Pancreas (tissue), 10 donors: Measurements from ENCODE around the gene LRRC4C. TPM values are rescaled to one million over a fixed set of nuclear protein-coding genes. Genes with fewer than 3 reads are reported as not detected.

Experiments
- ATAC-seq, 4 donors: fragments of 200-7000 bp; cut with Tn5 transposase; one replicate each; pipeline versions ENCODE4 v1.8.0 to v1.9.1; 2020; ENCODE audit warnings: mild to moderate bottlenecking in 4 of 4, moderate library complexity in 4 of 4
- DNase-seq, 6 donors: peaks; one replicate each; pipeline ENCODE4 v3.0.0-alpha.2; 2020
- FAIRE-seq: peaks from 2 replicates; lab custom pipeline; 2012; peaks lifted over from hg19 to GRCh38; lab: Jason Lieb, UNC
- H3K27ac ChIP-seq, 4 donors: fragments of 200-600 bp; sonication (generic); 1 replicate in 3 of 4; 2 replicates in 1 of 4; pipeline versions ENCODE4 v1.5.0 to v1.8.0; 2020
- H3K27me3 ChIP-seq, 4 donors: fragments of 200-600 bp; one replicate each; pipeline ENCODE4 v1.8.0; 2021
- H3K36me3 ChIP-seq, 3 donors: fragments of 200-600 bp; sonication (generic) in 1 of 3; one replicate each; pipeline versions ENCODE4 v1.5.0 to v1.8.0; 2020 to 2021
- H3K4me1 ChIP-seq, 3 donors: fragments of 200-600 bp; one replicate each; pipeline ENCODE4 v1.8.0; 2021
- H3K4me3 ChIP-seq, 4 donors: fragments of 200-600 bp; sonication (generic) in 2 of 4; one replicate each; pipeline versions ENCODE4 v1.5.0 to v1.8.0; 2020 to 2021
- H3K9me3 ChIP-seq, 4 donors: fragments of 200-600 bp; one replicate each; pipeline ENCODE4 v1.8.0; 2021
- CTCF ChIP-seq, 4 donors: fragments of 200-600 bp; sonication (generic) in 3 of 4; IDR thresholded peaks; one replicate each; pipeline versions ENCODE4 v1.5.0 to v1.8.0; 2021; ENCODE audit warnings: antibody characterized with exemption in 4 of 4
- WGBS, 2 donors: extraction: QIAGEN DNeasy Blood & Tissue Kit; methylation state at CpG; one replicate each; pipeline ENCODE4 v1.1.7; 2013; 5-methylcytosine and 5-hydroxymethylcytosine counted together
- intact Hi-C, 3 donors: fragments of 100-400 bp; cut with DNase I; formaldehyde crosslinking; loops; one replicate each; pipeline versions ENCODE4 v1.11.1 to v1.14.2; 2022
- polyA plus RNA-seq, 2 donors: library from polyadenylated mRNA; stranded (reverse); fragments of 200-250 nt; gene quantifications; one replicate each; pipeline ENCODE4 v1.2.3, GENCODE V29; 2013
- total RNA-seq, 6 donors: library from RNA; stranded (reverse); fragmentation: NEBNext Ultra II Directional in 4 of 6; extraction: Animal tissue kit (Norgen Biotek cat#: 25700) in 4 of 6; gene quantifications; one replicate each; pipeline versions ENCODE4 v1.2.1 to v1.2.4, GENCODE V29; 2021 to 2023
- donor health status: healthy with polysubstance abuse.
- donor health status: DM: no; HTN: no; CAD: no; lungs with moderate emphysema.
- donor health status: DM: no; HTN: no; CAD: no.
- donor health status: control.
- donor health status: control.
- donor health status: Bipolar disorder and iron deficiency.
- donor health status: DM: yes; HTN: yes; CAD: no.
- donor health status: DM: no; HTN: no; CAD: no.
- donor health status: DM: no; HTN: no; CAD: no.
- donor health status: DM: yes; HTN: yes; CAD: no.

Gene LRRC4C
- total and polyA plus RNA-seq, 8 donors = 0.04 to 0.84 (median 0.16) TPM

- DNase-seq = no peak
- FAIRE-seq = no peak
- no peaks in the 10 kb centered on the region for H3K36me3 ChIP-seq
- no peaks in the 10 kb centered on the region for H3K9me3 ChIP-seq
- H3K4me1 ChIP-seq = no peaks in the 10 kb centered on the region
- no peaks in the 10 kb centered on the region for H3K27me3 ChIP-seq
- no peak overlapping the region for H3K27ac ChIP-seq
- 44 to 57% methylated on average over 4 of the region's 4 CpGs for WGBS, 2 donors
- intact Hi-C loops = no loop called here
- TF ChIP-seq CTCF (IDR thresholded peaks at IDR 0.05) = no peak
- ATAC-seq = no peak
- H3K4me3 ChIP-seq = no peak overlapping the region
Observed at GRCh38 chr11:41110527-41110926, 348.9 kb downstream of the LRRC4C start.

DNA sequence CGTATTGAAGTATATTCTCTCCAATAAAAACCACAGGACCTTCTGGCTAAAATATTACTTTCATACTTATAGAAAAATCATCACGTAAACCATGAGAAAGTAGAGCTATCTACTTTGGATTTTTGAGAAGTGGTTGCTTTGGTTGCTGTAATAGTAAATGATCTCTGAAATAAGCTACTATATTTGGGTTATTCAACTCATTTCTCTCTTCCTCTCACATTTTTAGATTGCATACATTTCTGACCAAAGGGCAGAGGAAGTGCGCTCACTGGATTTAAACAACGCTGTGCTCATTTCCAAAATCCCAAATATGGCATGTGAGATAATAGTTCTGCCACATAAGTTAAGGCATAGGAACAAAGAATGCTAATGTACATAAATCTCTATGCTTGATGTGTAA lies 357.0 kb downstream of the LRRC4C start:
- no peak for FAIRE-seq
- Histone ChIP-seq H3K27me3 (no peaks in the 10 kb centered on the region), H3K4me1 (no peaks in the 10 kb centered on the region), H3K36me3 (no peaks in the 10 kb centered on the region), H3K4me3 (no peak overlapping the region), H3K9me3 (no peaks in the 10 kb centered on the region), H3K27ac (no peak overlapping the region)
- intact Hi-C loops = no loop called here
- no peak for DNase-seq
- WGBS, 2 donors = 56 to 74% methylated on average over 4 of the region's 4 CpGs
- TF ChIP-seq CTCF (IDR thresholded peaks at IDR 0.05) = no peak
- no peak for ATAC-seq

GRCh38 chr11:41099654-41100053 lies 359.8 kb downstream of the LRRC4C start:
- Histone ChIP-seq H3K27ac (no peak overlapping the region), H3K4me1 (no peaks in the 10 kb centered on the region), H3K36me3 (no peaks in the 10 kb centered on the region), H3K4me3 (no peak overlapping the region), H3K27me3 (no peaks in the 10 kb centered on the region), H3K9me3 (no peaks in the 10 kb centered on the region)
- DNase-seq (no peak), ATAC-seq (no peak), FAIRE-seq (no peak)
- intact Hi-C loops = no loop called here
- TF ChIP-seq CTCF (IDR thresholded peaks at IDR 0.05) = no peak
- 52 to 54% methylated on average over 1 of the region's 1 CpG for WGBS, 2 donors

- WGBS, 2 donors = 13 to 35% methylated on average over 1 of the region's 1 CpG
- no peak overlapping the region for H3K4me3 ChIP-seq
- intact Hi-C loops = no loop called here
- DNase-seq (no peak), ATAC-seq (no peak), FAIRE-seq (no peak)
- H3K27me3 ChIP-seq = no peaks in the 10 kb centered on the region
- TF ChIP-seq CTCF (IDR thresholded peaks at IDR 0.05) = no peak
- no peaks in the 10 kb centered on the region for H3K9me3 ChIP-seq
- H3K36me3 ChIP-seq = no peaks in the 10 kb centered on the region
- H3K27ac ChIP-seq = no peak overlapping the region
- H3K4me1 ChIP-seq = no peaks in the 10 kb centered on the region
Observed at GRCh38 chr11:41085123-41085522, 374.3 kb downstream of the LRRC4C start.

DNA sequence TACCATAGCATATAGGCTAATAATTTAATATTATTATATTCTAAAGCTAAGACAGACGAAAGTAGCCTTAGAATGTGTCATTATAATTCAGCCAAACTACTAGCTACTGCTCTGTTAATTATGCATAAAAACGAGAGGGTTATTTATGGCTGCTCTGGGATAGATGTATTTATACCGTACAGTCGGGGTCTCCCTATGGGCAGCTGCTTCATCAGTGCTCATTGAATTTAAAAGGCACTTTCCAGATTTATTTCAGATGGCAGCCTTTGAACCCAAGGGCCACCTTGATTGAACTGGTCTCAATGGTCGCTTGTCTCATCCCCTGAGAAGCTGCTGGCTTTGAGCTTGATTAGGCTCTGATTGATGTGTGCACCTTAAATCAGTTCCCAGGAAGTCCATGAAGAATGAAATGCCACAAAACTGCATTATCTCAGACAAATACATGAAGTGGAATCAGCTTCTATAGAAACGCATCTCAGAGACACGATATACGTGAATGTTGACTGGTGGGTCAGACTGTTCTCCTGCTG lies 377.6 kb downstream of the LRRC4C start:
- FAIRE-seq (no peak), DNase-seq (no peak), ATAC-seq (no peak)
- intact Hi-C loops = no loop called here
- TF ChIP-seq CTCF (IDR thresholded peaks at IDR 0.05) = no peak
- H3K4me1 ChIP-seq = no peaks in the 10 kb centered on the region
- whole genome bisulfite sequencing, 2 donors = 45 to 66% methylated on average over 8 of the region's 8 CpGs
- H3K4me3 ChIP-seq = no peak overlapping the region
- H3K27ac ChIP-seq = no peak overlapping the region
- no peaks in the 10 kb centered on the region for H3K27me3 ChIP-seq
- no peaks in the 10 kb centered on the region for H3K9me3 ChIP-seq
- no peaks in the 10 kb centered on the region for H3K36me3 ChIP-seq
